IMR-90 (cell line): ENCODE data around the gene BCL7A.

Experiments used
- BHLHE40 ChIP-seq: fragments of 150-350 bp; IDR thresholded peaks from 2 replicates; pipeline ENCODE4 v1.6.1; 2016; ENCODE audit warnings: mild to moderate bottlenecking, low read depth, low read length
- CEBPB ChIP-seq: IDR thresholded peaks from 2 replicates; pipeline ENCODE4 v1.6.1; 2012; ENCODE audit warnings: low read depth, low read length, improper control_type of control experiment
- CHD1 ChIP-seq: IDR thresholded peaks from 2 replicates; pipeline ENCODE4 v1.6.1; 2012; ENCODE audit warnings: low read depth, low read length, improper control_type of control experiment
- ELK1 ChIP-seq: fragments of 150-350 bp; IDR thresholded peaks from 2 replicates; pipeline ENCODE4 v1.6.1; 2016; ENCODE audit warnings: low read depth, mild to moderate bottlenecking, low read length, moderate library complexity, borderline replicate concordance
- FOS ChIP-seq: fragments of 150-350 bp; IDR thresholded peaks from 2 replicates; pipeline ENCODE4 v1.6.1; 2016; ENCODE audit warnings: low read depth, low read length
- NFE2L2 ChIP-seq: fragments of 150-350 bp; IDR thresholded peaks from 2 replicates; pipeline ENCODE4 v1.6.1; 2016; ENCODE audit warnings: low read depth, mild to moderate bottlenecking, low read length
- POLR2A ChIP-seq: IDR thresholded peaks from 2 replicates; pipeline ENCODE4 v1.6.1; 2012; ENCODE audit warnings: mild to moderate bottlenecking, low read depth, low read length
- RAD21 ChIP-seq: IDR thresholded peaks from 2 replicates; pipeline ENCODE4 v1.6.1; 2012; ENCODE audit warnings: low read length, improper control_type of control experiment
- RCOR1 ChIP-seq: IDR thresholded peaks from 2 replicates; pipeline ENCODE4 v1.6.1; 2012; ENCODE audit warnings: mild to moderate bottlenecking, low read length, improper control_type of control experiment; ENCODE audit not compliant: insufficient replicate concordance
- RFX5 ChIP-seq: IDR thresholded peaks from 2 replicates; pipeline ENCODE4 v1.8.0; 2012; ENCODE audit warnings: low read depth, mild to moderate bottlenecking, low read length, moderate library complexity
- SMC3 ChIP-seq: fragments of 150-350 bp; IDR thresholded peaks from 2 replicates; pipeline ENCODE4 v1.6.1; 2016; ENCODE audit warnings: low read depth, mild to moderate bottlenecking, antibody characterized with exemption, low read length, moderate library complexity
- USF2 ChIP-seq: fragments of 150-350 bp; IDR thresholded peaks from 2 replicates; pipeline ENCODE4 v1.6.1; 2017; ENCODE audit warnings: mild to moderate bottlenecking, antibody characterized with exemption, low read length, low read depth
- TF ChIP-seq, protein P1 (sequence below): conservative IDR thresholded peaks from 2 replicates; pipeline ENCODE4 v1.5.1; 2012; ENCODE audit warnings: mild to moderate bottlenecking, low read depth, low read length, improper control_type of control experiment

DNA sequence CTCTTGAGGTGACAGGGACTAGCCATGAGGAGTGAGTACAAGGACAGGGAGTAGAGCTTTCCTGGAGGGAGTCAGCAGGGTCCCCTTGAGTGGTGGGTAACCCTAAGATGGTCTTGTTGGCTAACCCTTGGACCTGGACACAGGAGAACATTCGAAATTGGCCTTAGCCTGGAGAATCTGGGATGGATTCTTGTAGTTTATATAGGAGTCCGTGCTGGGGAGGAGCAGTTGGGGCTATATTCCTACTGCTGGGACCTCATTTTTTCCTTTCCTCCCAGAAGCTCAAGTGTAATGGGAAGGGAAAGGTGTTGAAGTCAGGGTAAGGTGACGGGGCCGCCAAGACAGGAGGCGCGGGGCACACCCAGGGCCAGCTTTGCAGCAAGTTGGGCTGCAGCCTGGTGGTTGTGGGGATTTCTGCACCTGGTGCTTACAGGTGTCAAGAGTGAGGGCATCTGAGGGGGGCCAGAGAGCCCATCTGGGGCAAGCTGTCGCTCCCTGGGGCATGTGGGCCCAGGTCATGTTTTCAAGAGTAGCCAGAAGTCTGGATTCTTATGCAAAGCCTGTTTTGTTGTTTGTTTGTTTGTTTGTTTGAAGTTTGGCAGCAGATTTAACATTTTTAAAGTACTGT is 5.1 kb downstream of the BCL7A start:
- TF ChIP-seq CEBPB (no peak), FOS (no peak), CHD1 (no peak), POLR2A (no peak), RFX5 (no peak), USF2 (no peak), RAD21 (no peak), SMC3 (no peak), RCOR1 (no peak), ELK1 (no peak), NFE2L2 (no peak), BHLHE40 (no peak)
- TF ChIP-seq, protein P1, sequence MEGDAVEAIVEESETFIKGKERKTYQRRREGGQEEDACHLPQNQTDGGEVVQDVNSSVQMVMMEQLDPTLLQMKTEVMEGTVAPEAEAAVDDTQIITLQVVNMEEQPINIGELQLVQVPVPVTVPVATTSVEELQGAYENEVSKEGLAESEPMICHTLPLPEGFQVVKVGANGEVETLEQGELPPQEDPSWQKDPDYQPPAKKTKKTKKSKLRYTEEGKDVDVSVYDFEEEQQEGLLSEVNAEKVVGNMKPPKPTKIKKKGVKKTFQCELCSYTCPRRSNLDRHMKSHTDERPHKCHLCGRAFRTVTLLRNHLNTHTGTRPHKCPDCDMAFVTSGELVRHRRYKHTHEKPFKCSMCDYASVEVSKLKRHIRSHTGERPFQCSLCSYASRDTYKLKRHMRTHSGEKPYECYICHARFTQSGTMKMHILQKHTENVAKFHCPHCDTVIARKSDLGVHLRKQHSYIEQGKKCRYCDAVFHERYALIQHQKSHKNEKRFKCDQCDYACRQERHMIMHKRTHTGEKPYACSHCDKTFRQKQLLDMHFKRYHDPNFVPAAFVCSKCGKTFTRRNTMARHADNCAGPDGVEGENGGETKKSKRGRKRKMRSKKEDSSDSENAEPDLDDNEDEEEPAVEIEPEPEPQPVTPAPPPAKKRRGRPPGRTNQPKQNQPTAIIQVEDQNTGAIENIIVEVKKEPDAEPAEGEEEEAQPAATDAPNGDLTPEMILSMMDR = no peak
